ENCODE data around the gene MIB2. TPM values are rescaled to one million over a fixed set of nuclear protein-coding genes. Genes with fewer than 3 reads are reported as not detected.

Gene MIB2
- total RNA-seq, 1 experiment from 2014 or later: 49.6 TPM

DNA sequence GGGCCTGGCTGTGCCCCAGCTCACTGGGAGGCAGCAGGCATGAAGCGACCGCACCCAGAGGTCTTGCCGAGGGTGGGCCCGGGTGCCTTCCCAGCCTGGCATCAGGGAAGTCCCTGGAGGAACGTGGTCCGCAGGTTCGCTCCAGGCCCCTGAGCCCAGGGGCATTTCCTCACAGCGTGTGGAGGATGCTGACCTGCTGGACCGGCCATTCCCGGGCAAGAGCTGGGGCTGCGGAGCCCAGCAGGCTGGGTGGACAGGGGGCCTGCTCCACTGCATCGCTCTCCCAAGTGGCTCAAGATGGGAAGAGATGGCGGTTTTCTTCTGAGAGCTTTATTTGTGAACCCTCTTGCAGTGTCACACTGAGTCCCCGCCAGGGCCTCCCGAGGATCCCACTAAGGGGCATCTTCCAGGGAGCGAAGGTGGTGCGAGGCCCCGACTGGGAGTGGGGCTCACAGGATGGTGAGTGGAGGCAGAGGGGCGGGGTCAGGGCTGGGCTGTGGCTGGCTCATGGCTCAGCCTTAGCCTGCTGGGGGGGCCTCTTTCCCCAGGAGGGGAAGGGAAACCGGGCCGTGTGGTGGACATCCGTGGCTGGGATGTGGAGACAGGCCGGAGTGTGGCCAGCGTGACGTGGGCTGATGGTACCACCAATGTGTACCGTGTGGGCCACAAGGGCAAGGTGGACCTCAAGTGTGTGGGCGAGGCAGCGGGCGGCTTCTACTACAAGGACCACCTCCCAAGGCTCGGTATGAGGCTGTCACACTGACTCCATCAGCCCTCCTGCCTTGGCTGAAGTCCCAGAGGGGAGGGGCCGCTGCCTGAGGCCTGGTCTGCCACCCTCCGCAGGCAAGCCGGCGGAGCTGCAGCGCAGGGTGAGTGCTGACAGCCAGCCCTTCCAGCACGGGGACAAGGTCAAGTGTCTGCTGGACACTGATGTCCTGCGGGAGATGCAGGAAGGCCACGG lies 9.4 kb downstream of the MIB2 start:
- Histone ChIP-seq H3K36me3 (no peaks in the 10 kb centered on the region), H3K27me3 (no peaks in the 10 kb centered on the region), H3K27ac (no peak overlapping the region), H3K4me3 (no peak overlapping the region), H3K9me3 (replicated peaks) (no peaks in the 10 kb centered on the region), H3K4me1 (peaks cover 4% of the 10 kb centered on the region; the same call in 1 of the 2 replicates)
- no peak for DNase-seq

DNA sequence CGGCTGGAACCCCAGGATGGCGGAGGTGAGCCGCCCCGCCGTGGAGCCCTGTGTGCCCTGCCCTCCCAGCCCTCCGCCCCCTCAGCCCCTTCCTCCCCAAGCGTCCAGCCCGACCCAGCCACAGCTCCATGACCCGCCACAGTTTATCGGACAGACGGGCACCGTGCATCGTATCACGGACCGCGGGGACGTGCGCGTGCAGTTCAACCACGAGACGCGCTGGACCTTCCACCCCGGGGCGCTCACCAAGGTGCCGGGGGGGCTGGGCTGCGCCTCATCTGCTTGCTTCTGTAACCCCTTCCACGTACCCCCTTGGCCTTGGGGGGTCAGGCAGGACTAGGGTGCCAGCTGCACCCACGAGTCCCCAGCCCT lies 10.1 kb downstream of the MIB2 start:
- peaks cover 4% of the 10 kb centered on the region; the same call in 1 of the 2 replicates for H3K4me1 ChIP-seq
- no peak overlapping the region for H3K27ac ChIP-seq
- H3K27me3 ChIP-seq: no peaks in the 10 kb centered on the region
- no peaks in the 10 kb centered on the region for H3K9me3 ChIP-seq (replicated peaks)
- DNase-seq: no peak
- no peaks in the 10 kb centered on the region for H3K36me3 ChIP-seq
- no peak overlapping the region for H3K4me3 ChIP-seq

DNA sequence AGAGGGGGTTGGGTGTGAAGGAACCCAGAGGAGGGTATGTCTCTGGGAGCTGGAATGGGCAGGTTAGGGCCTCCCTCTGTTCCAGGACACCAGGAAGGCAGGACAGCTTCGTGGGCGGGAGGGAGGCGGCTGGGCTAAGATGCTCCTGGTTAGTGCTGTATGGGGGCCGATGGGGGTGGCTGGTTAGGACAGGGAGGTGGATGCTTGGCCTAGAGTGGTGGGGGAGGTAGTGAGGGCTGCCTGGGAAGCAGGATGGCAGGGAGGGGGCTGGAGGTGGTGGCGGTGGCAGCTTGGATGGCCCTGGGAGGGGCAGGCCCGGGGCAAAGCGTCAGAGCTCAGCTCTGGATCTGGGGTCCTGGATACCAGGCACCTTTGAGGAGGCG lies 10.5 kb downstream of the MIB2 start:
- Histone ChIP-seq H3K27ac (no peak overlapping the region), H3K4me1 (peaks cover 4% of the 10 kb centered on the region; the same call in 1 of the 2 replicates), H3K9me3 (replicated peaks) (no peaks in the 10 kb centered on the region), H3K27me3 (no peaks in the 10 kb centered on the region), H3K36me3 (no peaks in the 10 kb centered on the region), H3K4me3 (no peak overlapping the region)
- DNase-seq: no peak

DNA sequence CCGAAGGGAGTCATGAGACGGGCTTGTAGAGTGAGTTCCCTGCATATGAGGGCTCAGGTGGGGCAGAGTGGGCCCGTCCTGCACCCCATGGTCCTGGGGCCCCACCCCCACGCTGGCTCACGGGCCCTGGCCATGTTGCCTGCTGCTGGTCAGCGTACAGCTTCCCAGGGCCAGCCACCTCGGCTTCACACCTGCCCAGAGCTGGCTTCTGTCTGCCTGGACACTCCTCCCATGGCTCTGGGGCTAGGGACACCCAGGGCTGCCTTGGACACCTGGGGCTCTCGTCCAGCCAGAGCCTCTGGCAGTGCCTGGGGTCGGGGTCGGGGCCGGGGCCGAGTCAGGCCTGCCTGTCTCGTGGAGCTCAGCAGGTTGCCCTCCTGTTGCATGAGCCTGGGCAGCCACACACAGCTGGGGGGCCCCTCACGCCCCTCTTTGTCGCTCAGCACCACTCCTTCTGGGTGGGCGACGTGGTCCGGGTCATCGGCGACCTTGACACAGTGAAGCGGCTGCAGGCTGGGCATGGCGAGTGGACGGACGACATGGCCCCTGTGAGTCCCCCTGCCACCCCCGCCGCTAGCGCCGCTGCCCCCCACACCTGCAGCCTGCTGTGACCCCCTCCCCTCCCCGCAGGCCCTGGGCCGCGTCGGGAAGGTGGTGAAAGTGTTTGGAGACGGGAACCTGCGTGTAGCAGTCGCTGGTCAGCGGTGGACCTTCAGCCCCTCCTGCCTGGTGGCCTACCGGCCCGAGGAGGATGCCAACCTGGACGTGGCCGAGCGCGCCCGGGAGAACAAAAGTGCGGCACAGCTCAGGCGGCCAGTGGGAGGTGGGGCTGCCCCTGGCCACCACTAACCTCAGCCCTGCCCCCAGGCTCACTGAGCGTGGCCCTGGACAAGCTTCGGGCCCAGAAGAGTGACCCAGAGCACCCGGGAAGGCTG lies 11.2 kb downstream of the MIB2 start:
- Histone ChIP-seq H3K27me3 (no peaks in the 10 kb centered on the region), H3K4me1 (peaks cover 4% of the 10 kb centered on the region; the same call in 1 of the 2 replicates), H3K27ac (no peak overlapping the region), H3K4me3 (no peak overlapping the region), H3K36me3 (no peaks in the 10 kb centered on the region), H3K9me3 (replicated peaks) (no peaks in the 10 kb centered on the region)
- DNase-seq: no peak

DNA sequence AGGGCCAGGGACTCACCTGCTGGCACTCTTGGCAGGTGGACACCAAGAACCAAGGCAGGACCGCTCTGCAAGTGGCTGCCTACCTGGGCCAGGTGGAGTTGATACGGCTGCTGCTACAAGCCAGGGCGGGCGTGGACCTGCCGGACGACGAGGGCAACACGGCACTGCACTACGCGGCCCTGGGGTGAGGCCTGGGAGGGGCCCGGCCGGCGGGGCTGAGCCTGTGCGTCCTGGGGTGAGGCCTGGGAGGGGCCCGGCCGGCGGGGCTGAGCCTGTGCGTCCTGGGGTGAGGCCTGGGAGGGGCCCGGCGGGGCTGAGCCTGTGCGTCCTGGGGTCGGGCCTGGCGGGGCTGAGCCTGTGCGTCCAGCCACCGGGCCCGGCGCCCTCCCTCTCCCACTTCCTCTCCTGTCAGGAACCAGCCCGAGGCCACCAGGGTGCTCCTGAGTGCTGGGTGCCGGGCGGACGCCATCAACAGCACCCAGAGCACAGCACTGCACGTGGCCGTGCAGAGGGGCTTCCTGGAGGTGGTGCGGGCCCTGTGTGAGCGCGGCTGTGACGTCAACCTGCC lies 12.0 kb downstream of the MIB2 start:
- DNase-seq: no peak
- Histone ChIP-seq H3K4me1 (0 out of 2 replicates have a peak, but pooled peaks cover 2% of the 10 kb centered on the region), H3K27me3 (no peaks in the 10 kb centered on the region), H3K4me3 (no peak overlapping the region), H3K36me3 (no peaks in the 10 kb centered on the region), H3K9me3 (replicated peaks) (no peaks in the 10 kb centered on the region), H3K27ac (no peak overlapping the region)

DNA sequence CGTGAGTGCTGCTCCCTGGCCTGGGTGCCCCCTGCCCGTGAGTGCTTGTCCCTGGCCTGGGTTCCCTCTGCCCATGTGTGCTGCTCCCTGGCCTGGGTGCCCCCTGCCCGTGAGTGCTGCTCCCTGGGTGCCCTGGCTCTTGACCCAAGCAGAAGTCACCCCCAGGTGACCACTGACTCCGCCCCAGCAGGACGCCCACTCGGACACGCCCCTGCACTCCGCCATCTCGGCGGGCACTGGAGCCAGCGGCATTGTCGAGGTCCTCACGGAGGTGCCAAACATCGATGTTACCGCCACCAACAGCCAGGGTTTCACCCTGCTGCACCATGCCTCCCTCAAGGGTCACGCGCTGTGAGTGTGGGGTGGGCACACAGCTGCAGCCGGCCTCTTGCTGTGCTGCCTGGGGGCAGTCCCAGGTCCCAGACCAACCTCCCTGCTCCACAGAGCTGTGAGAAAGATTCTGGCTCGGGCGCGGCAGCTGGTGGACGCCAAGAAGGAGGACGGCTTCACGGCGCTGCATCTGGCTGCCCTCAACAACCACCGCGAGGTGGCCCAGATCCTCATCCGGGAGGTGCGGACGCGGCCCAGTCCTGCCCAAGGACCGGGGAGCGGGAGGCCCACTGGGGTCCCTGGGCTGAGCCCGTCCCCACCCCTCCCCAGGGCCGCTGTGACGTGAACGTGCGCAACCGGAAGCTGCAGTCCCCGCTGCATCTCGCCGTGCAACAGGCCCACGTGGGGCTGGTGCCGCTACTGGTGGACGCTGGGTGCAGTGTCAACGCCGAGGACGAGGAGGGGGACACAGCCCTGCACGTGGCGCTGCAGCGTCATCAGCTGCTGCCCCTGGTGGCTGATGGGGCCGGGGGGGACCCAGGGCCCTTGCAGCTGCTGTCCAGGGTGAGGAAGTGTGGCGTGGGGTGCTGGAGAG lies 12.8 kb downstream of the MIB2 start:
- H3K36me3 ChIP-seq: no peaks in the 10 kb centered on the region
- 0 out of 2 replicates have a peak, but pooled peaks cover 2% of the 10 kb centered on the region for H3K4me1 ChIP-seq
- H3K9me3 ChIP-seq (replicated peaks): no peaks in the 10 kb centered on the region
- no peak for DNase-seq
- no peaks in the 10 kb centered on the region for H3K27me3 ChIP-seq
- H3K4me3 ChIP-seq: no peak overlapping the region
- H3K27ac ChIP-seq: no peak overlapping the region

DNA sequence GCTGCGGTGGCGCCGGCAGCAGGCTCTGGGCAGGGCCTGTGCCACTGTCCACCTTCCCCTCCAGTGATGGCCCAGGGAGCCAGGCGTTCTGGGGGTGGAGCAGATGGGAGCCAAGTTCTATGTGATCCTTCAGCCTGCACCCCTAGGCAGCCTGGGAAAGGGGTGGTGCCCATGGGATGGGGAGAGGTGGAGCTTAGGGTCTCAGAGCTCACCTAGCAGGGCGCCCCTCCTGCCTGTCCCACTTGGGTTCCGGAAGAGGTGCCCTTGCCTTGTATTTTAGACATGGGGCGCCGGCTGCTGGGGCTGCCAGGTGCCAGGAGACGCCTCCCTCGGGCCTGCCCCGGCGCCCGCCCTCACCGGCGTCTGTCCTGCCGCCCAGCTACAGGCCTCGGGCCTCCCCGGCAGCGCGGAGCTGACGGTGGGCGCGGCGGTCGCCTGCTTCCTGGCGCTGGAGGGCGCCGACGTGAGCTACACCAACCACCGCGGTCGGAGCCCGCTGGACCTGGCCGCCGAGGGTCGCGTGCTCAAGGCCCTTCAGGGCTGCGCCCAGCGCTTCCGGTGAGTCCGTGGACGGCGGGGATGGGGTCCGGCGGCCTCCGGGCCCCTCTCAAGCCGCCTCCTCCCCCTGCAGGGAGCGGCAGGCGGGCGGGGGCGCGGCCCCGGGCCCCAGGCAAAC lies 13.6 kb downstream of the MIB2 start:
- no peak overlapping the region for H3K4me3 ChIP-seq
- H3K9me3 ChIP-seq (replicated peaks): no peaks in the 10 kb centered on the region
- H3K36me3 ChIP-seq: no peaks in the 10 kb centered on the region
- H3K27me3 ChIP-seq: no peaks in the 10 kb centered on the region
- H3K27ac ChIP-seq: no peak overlapping the region
- no peak for DNase-seq
- H3K4me1 ChIP-seq: 0 out of 2 replicates have a peak, but pooled peaks cover 2% of the 10 kb centered on the region

DNA sequence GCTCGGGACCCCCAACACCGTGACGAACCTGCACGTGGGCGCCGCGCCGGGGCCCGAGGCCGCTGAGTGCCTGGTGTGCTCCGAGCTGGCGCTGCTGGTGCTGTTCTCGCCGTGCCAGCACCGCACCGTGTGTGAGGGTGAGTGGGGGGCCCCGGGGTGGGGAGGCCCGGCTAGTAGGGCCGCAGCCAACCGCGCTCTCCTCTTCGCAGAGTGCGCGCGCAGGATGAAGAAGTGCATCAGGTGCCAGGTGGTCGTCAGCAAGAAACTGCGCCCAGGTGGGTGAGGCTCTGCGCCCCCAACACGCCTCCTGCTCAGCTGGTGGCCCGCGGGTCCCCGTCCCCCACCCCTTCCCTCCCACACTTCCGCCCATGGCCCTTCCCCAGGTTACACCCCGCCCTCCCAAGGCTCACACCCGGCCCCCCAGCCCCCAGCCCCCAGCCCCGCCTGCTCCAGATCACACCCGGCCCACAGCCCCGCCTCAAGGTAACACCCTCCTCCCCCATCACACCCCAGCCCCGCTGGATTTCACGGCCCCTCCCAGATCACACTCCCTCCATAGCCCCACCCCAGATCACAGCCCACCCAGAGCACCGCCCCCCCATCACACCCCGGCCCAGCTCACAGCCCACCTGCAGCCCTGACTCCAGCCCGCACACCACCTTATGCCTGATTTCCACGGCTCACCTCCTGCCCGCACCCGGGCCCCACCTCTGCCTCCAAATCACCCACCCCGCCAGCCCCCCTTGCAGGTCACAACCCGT lies 14.3 kb downstream of the MIB2 start:
- Histone ChIP-seq H3K9me3 (replicated peaks) (no peaks in the 10 kb centered on the region), H3K36me3 (no peaks in the 10 kb centered on the region), H3K27ac (no peak overlapping the region), H3K27me3 (no peaks in the 10 kb centered on the region), H3K4me3 (no peak overlapping the region), H3K4me1 (0 out of 2 replicates have a peak, but pooled peaks cover 2% of the 10 kb centered on the region)
- no peak for DNase-seq

DNA sequence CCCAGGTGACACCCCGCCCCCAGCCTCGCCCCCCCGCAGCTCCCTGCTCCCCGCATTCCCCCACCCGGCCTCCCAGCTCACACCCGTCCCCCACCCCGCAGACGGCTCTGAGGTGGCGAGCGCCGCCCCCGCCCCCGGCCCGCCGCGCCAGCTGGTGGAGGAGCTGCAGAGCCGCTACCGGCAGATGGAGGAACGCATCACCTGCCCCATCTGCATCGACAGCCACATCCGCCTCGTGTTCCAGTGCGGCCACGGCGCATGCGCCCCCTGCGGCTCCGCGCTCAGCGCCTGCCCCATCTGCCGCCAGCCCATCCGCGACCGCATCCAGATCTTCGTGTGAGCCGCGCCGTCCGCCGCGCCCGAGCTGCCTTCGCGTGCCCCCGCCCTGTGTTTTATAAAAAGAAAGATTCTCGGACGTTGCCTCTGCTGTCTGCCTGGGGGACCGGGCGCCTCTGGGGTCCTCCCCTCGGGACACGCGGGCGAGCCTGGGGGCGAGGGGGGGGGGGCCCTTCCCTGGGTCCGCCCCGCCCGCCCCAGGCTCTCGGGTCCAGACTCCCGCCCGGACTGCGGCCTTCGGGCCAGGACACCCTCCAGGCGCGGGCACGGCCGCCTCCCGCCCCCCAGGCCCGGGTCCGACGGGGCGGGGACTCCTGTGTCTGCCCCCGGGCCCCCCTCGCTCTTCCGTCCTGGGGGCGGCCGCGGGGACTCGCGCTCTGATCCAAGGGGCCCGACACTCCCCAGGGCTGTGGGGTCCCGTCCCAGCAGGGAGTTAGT lies 15.1 kb downstream of the MIB2 start:
- Histone ChIP-seq H3K9me3 (replicated peaks) (no peaks in the 10 kb centered on the region), H3K27me3 (no peaks in the 10 kb centered on the region), H3K27ac (no peak overlapping the region), H3K36me3 (no peaks in the 10 kb centered on the region), H3K4me1 (0 out of 2 replicates have a peak, but pooled peaks cover 2% of the 10 kb centered on the region), H3K4me3 (no peak overlapping the region)
- no peak for DNase-seq

DNA sequence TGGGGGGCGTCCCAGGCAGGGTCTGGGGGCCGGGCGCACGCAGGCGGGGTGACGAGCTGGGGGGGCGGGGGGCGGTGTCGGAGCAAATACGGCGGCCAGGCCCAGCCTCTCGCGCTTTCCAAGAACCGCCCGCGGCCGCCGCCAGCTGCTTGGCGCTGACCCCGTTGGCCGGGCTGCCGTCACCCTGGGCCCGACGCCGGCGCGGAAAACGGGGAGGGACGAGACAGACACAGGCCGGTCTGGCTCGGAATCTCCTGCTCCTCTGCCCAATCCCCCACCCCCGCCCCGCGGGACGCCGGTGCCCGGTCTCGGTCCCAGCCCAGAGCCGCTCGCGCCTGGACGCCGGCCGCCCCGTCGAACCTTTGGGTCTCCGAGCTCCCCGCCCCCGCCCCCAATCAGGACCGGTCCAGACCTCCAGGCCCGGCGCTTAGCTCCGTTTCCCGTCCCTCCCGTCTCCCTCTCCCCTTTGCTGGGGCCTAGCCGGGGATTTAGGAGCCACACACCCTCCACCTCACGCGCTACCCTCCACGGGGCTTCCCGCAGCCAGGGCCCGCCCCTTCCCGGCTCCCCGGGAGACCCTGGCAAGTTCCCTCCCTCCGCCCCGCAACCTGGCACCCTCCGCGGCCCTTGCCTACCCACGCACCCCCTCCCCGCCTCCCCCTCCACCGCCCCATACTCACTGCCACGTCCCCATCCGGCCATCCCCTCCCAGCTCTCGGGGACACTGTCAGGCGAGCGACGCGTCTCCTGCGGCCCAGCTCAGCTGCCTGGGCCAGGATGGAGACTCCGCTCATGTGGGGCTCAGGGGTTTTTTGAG lies 15.9 kb downstream of the MIB2 start:
- DNase-seq: no peak
- Histone ChIP-seq H3K36me3 (no peaks in the 10 kb centered on the region), H3K27ac (peak overlapping the region; percentile 51; the same call in 1 of the 2 replicates), H3K27me3 (no peaks in the 10 kb centered on the region), H3K4me3 (peak overlapping the region; percentile 44), H3K9me3 (replicated peaks) (no peaks in the 10 kb centered on the region), H3K4me1 (0 out of 2 replicates have a peak, but pooled peaks cover 2% of the 10 kb centered on the region)

DNA sequence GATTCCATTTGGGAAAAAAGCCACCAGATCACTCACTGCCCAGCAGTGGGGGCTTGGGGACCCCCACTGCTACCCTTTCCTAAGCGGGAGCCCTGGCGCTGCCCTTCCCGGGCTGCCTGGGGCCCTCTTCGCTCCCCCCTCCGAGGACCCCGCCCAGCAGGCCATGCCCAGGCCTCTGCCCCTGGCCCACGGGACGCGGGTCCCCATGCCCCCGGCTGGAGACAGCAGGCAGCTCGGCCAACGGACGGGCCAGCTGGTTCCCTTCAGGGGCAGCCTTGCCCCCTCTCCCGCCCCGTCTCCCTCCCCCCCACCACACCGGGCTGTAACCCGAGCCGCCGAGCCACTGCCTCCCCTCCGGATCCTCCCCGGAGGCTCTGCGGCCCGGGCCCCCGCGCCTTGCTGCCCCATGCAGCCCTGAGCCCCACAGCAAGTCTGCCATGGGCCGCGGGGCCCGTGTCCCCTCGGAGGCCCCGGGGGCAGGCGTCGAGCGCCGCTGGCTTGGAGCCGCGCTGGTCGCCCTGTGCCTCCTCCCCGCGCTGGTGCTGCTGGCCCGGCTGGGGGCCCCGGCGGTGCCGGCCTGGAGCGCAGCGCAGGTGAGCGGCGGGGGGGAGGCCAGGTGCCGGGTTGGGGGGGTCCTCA lies 16.6 kb downstream of the MIB2 start, which contains the start of gene MMP23B:
MMP23B (plus strand) TSS at position 392 of the 639 bp plus-strand sequence; CDS start at position 438, 46 bp downstream.
- peak within 1 kb of the TSS; percentile 51; the same call in 1 of the 2 replicates for H3K27ac ChIP-seq
- H3K9me3 ChIP-seq (replicated peaks): no peaks in the 10 kb centered on the region
- DNase-seq: peak; percentile 68 to 74
- peaks cover 6% of the 10 kb centered on the region; the same call in 1 of the 2 replicates for H3K36me3 ChIP-seq
- H3K27me3 ChIP-seq: no peaks in the 10 kb centered on the region
- peak within 1 kb of the TSS; percentile 44 for H3K4me3 ChIP-seq
- H3K4me1 ChIP-seq: 0 out of 2 replicates have a peak, but pooled peaks cover 2% of the 10 kb centered on the region

Data from SJCRH30 (cell line).